ENCODE measurements around the gene SPOCD1.

SPOCD1 gene

DNA sequence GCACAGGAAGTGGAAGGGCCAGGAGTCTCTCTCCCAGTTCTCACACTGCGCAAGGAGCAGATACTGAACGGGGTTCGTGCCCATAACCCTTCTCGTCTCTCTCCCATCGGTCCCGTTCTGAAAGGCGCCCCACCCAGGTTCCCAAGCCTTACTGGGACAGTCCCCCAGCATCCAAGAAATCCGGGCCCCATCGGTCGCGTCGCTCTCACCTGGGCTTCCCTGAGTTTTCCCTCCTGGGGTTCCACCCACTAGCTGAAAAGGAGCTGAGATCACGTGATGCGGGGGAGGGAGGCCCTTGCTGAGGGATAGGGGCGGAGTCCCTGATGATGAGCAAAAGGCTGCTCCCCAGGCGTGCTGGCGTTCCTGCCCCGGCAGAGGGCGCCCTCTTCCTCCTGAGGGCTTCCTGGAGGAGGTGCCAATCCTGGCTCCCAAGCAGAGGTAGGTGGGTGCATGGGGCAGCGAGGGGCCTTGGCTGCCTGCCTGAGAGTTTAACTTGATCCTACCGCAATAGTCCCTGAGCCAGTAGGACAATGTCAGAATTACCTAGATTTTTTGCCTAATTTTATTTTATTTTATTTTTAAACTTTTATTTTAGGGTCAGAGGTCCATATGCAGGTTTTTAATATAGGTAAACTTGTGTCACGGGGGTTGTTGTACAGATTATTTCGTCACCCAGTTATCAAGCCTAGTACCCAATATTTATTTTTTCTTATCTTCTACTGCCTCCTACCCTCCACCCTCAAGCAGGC lies at the start of gene SPOCD1:
TSS of gene SPOCD1 (minus strand) at position 271 of the 749 bp plus-strand sequence. CDS start 689 bp downstream, outside the sequence.
- no peak for DNase-seq

DNA sequence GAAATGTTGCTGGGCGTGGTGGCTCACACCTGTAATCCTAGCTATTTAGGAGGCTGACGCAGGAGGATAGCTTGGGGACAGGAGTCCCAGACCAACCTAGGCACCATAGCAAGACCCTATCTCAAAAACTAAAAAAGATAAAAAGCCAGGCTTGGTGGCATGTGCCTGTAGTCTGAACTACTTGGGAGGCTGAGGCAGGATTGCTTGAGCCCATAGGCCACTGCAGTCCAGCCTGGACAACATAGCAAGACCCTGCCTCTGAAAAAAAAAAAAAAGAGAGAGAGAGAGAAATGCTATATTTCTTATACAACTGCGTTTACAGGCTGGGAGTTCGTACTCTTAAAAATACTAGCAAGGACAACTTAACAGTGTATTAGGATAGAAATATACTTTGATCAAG lies 46.2 kb upstream of the SPOCD1 start:
- DNase-seq = no peak

DNA sequence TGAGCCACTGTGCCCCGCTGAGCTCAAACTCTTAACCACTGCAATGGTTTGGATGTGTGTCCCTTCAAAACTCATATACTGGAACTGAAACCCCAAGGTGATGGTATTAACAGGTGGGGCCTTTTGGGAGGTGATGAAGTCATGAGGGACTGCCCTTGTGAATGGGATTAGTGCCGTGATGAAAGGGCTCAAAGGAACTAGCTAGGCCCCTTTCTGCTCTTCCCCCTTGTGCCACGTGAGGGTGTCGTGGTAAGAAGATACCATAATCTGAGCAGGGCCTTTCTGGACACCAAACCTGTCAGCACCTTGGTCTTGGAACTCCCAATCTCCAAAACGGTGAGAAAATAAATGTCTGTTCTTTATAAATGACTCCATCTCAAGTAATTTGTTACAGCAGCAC lies 45.5 kb upstream of the SPOCD1 start:
- no peak for DNase-seq

DNA sequence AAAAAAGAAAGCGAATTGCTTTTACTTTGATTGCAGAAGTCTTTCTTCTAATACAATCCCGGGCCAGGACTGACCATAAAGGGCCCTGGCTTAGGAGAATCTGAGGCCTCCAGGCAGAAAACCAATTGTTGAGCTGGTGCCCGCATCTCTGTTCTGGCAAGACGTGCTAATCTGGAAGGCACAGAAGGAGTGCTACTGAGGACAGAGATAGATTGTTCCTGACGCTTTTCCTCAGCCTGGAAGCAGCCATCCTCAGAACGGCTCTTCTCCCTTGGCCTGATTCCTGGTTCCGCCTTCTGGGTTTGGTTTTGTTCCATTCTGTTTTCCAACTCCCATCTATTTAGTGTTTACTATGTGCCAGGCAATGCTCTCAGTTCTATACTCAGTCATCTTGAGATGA lies 44.8 kb upstream of the SPOCD1 start:
- no peak for DNase-seq

DNA sequence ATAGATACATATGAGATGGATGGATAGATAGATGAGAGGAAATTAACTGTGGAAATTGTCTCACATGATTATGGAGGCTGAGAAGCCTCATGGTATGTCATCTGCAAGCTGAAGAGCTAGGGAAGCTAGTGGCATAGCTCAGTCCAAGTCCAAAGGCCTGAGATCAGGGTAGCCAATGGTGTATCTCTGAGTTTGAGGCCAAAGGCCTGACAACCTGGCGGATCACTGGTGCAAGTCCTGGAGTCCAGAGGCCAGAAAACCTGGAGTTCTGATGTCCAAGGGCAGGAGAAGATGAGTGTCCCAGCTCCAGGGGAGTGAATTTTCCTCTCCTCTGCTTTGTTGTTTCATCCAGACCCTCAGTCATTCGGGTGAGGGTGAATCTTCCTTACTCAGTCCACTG lies 43.9 kb upstream of the SPOCD1 start:
- DNase-seq = no peak

DNA sequence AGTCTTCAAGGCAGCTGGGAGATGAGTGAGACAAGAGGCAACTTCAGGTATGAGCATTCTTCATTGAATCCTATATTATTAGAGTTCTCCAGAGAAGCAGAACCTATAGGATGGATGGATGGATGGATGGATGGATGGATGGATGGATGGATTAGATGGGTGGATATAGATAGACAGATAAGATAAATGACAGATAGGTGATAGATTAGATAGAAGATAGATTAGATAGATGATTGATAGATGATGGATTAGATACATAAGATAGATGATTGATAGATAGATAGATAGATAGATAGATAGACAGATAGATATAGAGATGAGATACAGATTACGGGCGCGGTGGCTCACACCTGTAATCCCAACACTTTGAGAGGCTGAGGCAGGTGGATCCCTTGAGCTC lies 43.2 kb upstream of the SPOCD1 start:
- DNase-seq = no peak

DNA sequence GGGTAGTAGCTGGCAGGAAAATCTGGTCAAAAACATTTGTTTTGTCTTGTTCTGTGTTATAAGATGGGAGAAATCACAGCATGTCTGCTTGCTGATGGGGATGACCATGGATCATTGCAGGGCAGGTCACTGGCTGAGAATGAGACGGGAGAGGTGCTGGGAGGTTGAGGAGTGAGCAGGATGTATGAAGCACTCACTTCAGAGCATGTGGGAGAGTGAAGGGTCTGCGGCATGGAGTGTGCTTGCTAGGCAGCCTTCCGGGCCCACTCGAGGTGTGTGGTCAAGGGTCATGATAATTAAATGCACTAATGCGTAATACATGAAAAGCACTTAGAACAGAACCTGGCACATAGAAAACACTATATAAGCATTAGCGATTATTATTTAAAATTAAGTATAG lies 42.0 kb upstream of the SPOCD1 start:
- no peak for DNase-seq

DNA sequence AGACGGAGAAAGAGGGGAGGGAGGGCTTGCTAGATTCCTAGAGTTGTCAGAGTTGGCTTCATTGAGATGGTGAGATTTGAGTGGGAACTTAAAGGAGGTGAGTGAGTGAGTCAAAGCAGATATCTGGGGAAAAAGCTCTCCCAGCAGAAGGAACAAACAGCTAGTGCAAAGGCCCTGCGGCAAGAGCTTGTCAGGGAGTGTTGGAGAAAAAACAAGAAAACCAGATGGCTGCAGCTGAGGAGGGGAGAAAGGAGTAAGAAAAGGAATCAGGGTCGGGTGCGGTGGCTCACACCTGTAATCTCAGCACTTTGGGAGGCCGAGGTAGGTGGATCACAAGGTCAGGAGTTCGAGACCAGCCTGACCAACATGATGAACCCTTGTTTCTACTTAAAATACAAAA lies 40.3 kb upstream of the SPOCD1 start:
- DNase-seq = no peak

DNA sequence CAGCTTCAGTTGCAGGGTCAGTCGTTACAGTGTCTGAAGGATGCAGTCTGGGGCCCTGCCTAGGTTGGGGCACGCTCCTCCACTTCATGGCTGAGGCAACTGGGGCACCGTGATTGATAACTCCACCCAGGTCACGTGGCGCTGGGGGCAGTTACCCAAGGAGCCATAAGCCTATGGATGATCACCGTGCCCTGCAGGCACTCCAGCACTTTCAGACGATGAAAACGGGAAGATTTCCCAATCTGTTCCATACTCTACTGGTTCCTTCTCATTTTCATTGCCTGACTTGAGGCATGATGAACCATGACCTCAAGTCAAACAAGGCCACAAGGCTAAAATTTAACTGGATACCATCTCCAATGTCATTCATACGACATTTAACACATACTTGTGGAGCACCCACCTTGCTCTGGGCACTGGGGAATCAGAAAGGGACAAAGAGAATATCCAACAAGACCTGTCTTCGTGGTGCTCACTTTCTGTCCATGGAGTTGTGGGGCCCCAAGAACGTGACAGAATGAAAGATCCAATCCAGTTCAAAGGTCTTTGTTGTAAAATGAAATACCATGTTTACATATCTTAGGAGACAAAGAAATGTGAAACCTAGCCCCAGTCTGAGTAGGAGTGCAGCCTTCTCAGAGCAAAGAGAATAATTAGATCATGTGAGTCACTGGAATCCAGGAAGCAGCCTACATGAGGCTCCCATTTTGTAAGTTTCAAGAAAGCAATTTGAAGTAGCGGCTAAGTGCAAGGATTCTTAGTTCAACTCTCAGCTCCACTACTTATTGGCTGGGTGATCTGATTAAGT lies 39.4 kb upstream of the SPOCD1 start:
- DNase-seq = no peak

DNA sequence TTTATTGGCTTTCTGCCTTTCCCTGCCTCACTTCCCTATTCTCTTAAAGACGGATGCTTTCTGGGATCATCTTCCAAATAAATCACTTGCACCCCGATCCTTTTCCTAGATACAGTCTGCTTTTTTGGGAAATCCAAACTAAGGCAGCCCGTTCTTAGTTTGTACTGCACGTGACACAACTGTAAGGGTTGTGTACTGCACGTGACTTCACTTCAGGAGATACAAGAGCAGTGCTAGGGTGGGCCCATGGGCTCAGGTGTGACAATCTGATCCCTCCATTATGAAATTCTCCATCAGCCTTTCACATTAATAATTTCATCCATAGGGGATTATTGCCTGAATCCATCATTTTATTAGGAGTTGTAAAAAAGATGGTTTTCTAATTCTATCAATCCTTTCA lies 33.8 kb upstream of the SPOCD1 start:
- no peak for DNase-seq

DNA sequence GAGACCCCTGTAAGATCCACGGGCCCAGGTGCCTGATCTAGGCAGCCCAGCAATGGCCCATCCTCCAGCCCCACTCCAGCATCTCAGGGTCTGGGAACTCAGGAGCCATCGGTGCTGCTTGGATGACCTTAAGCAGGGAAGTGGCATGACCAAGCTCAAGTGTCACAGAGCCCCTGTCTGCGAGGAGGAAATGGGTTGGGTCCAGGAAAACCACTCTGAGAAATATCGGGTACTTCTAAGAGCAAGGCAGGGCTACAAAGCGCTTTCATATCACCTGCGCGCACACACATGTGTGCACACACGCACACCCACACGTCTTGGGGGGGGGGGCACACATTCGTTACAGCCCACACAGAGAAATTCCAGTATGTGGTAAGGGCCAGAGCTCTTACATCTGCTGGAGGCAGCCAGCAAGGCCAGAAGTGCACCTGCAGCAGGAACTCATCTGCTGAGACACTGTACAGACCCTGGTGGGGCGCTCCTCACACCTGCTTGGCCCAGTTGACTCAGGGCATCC lies 32.6 kb upstream of the SPOCD1 start:
- no peak for DNase-seq

DNA sequence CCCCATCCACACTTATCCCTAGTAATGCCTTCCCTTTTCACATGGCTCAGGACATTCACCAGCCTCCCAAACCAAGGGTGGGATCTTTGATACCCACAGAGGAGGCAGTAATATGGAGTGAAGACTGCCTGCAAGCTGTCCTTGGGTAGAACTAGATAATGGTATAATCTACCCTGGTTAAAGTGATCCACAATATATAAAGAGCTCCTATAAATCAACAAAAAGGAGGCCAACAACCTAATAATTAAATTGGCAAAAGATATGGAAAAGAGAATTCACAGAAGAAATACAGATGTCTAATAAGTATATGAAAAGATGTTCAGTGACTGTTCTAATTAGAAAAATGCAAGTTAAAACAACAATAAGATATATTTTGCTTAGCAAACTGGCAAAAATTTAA lies 30.7 kb upstream of the SPOCD1 start:
- DNase-seq = no peak

DNA sequence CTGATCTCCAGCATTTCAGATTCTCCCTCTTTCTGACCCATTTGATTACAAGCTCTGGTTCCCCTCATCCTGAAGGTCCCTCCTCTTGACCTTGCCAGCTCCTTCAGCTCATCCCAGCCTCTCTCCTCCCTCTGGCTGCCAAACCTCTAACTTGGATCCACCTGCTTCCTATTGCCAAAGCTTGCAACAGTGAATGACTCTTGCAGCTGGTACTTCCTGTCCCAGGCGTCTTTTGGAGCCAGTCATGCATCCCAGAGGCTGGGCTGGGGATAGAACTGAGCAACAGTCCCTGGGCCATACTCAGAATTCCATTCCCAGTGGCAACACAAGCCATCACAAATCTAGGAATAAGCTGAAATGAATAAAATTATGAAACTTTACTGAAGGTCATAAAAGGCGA lies 27.7 kb upstream of the SPOCD1 start:
- no peak for DNase-seq

DNA sequence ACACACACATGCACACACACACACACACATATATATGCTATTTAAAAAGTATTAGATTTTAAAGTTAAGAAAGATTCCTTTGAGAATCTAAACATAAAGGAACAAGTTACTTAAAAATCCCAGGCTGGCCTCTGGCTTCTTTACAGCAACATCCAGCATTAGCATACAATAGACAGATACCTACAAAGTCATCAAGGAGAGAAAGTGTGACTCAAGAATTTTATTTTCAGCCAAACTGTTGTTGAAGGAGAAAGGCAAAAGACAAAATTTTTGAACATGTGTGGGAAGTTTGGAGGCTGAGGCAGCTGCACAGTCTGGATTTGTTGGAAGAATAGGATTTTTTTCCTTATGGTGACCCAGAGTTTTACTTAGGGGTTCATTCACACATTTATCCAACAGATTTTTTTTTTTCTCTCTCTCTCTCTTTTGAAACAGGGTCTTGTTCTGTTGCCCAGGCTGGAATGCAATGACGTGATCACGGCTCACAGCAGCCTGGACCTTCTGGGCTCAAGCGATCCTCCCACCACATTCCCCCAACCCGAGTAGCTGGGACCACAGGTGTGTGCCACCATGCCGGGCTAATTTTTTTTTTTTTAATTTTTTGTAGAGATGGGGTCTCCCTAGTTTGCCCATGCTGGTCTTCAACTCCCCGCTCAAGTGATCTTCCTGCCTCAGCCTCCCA lies 24.0 kb upstream of the SPOCD1 start:
- no peak for DNase-seq

DNA sequence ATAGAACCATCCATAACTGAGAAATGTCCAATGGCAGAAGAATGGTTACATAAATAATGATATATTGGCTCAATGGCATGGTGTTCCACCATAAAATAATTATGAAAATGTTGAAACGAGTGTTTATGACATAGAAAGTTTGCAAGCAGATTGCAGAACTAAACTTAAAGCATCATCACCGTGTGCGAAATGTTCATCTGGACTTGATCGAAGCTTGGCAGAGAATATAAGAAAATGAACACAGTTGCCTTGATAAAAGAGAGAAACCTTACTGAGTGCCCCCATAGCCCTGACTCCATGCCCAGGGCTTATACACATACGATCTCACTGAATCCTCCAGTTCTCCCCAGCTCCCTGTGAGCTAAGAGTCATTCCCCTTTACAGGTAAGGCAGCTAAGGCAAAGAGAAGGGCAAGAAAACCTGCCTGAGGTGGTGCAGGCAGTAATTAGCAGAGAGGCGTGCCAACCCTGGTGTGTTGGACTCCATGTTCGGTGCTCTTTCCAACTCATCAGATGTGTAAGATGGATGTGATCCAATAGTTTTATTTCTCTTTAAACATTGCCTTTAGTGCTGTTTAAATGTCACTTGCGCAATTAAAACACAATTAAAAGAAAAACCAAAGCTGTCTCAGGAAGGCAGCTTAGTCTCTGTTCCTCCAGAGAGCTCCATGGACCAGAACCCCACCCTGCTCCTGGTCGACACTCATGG lies 21.8 kb upstream of the SPOCD1 start:
- no peak for DNase-seq

DNA sequence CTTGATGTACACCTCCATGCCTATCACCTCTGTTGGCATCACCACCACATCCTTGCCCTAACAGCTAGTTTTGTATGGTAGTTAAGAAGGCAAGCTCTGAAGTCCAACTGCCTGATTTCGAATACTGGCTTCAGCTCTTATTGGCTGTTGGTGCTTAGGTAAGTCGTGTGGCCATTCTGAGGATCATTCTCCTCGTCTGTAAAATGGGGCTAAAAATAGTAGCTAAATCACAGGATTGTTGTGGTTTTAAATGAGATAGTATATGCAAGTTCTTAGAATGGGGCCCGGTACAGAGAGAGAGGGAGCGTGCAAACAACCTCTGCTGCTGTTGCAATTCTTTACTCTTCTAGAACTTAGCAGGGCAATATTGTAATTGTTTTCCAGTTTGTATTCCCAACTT lies 20.8 kb upstream of the SPOCD1 start:
- DNase-seq = no peak

DNA sequence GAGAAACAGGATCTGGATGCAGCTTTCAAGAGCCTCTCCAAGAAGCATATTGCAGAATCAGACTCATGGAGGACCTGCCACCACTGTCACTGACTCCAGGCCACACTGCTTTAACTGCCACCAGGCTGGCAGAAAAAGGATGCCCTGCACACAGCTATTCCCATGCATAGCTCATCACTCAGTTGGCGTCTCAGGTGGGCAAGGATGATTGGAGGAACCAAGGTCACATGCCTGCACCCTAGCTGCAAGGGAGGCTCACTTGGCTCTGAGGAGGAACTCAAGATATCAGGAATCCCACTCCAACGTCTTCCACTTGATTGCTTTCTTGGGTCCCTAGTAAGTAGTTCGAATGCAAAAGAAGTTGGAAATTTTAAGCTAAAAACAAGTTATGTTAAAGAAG lies 19.6 kb upstream of the SPOCD1 start:
- no peak for DNase-seq

DNA sequence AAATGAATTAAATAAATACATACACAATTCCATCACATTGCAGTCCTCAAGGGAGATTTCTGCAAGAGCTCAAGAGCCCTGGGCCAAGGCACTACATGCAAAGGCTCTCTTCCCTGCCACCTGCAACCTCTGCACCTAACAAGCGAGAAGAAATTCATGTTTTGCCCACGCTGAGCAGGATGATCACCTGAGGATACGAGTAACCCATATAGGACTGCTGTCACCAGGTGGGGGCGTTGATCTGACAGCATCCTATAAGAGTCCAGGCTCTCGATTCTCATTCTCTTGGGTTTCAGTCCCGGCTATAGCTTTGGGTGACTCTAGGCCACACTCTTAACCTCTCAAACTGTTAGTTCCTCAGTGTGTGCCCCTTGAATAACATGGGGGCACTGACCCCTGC lies 18.7 kb upstream of the SPOCD1 start:
- no peak for DNase-seq

DNA sequence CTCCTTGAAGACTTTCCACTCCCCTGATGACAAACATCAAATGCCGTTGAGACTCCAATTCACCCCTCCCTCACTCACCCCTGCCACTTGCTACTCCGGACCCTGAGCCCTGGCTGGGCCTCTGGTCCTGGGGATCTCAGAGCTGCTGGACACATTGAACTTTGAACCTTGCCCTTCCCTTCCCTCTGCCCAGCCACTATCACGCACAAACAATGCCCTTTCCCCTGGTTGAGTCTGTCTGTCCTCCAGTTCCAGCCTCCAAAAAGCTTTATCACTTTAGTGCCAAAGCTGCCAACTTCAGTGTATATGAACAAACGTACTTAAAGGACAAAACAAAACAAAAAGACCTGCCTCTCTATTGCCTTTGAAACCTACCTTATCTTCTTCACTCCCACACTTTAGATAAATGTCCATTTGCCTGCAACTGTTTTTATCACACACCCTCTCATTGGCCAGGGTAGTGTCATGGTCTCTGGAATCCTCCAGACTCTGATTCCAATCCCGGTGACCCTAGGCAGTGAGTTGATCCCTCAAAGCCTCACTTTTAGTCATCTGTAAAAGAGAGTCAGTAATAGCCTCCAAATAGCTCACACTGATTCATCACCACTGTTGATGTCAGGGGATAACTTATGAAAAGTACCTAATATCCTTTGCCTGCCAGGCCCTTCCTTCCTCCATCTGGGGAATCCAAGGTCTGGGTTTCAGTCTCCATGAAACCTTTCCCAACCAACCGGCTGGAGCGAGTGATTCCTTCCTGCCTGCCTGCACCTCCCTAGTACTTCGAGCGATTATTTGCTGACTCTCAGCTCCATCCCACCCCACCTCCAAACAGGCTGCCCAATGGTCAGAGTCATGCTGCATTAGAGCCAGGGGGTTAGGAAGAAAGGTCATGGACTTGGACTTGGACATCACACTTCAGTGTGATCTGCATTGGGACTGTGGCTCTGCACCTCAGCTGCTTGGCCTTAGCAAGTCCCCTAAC lies 15.9 kb upstream of the SPOCD1 start:
- no peak for DNase-seq

DNA sequence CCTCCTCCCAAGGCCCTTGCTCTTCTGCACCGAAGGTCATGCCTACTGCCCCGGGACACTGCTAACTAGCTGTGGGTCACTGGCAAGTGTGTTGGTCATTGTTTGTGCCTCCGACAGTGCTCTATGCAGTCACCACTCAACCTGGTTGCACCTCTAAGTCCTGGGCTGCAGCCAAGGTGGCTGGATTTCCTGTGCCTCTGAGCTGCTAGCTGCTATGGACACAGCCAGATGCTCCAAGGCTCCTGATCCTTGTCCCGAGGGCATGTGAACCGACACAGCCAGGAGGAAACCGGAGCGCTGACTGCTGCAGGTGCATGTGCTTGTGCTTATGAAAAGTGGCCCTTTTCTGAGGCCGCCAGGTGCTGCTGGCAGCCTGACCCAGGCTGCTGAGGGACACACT lies 14.7 kb upstream of the SPOCD1 start:
- DNase-seq = peak; percentile 30

DNA sequence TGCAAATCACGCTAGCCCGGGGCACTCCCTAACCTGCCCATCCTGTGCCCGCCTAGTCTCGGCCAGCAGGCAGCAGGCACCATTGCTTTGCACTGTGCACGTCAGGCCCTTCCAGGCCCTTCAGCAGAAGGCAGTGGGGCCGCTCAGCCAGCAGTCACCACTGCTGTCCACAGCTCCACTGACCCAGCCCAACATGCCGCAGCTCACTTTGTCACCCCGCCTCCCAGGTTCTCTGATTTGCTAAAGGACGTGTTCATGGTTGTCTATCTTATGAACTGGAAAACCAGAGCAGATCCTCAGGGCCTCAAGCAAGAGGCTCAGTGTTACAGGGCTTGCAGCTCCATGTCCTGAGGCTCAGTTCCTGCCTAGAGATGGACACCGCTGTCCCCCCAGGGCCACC lies 14.2 kb upstream of the SPOCD1 start:
- DNase-seq = no peak

All from NCI-H1092 treated with DMSO at 0.1 percent for 48 hours (cell line).